ENCODE measurements around the gene RFX4.

GRCh38 chr12:106680280-106680679, 97.5 kb downstream of the RFX4 start:
- no peak for TF ChIP-seq ATF3 (IDR thresholded peaks at IDR 0.05)
- no peak for TF ChIP-seq RAD21 (IDR thresholded peaks at IDR 0.05; ENCODE audit: low read depth)
- no peak for TF ChIP-seq REST (IDR thresholded peaks at IDR 0.05; ENCODE audit: low read depth)
- TF ChIP-seq EZH2 (IDR thresholded peaks at IDR 0.05), result no peak
- TF ChIP-seq POLR2A (IDR thresholded peaks at IDR 0.05; ENCODE audit: borderline replicate concordance, extremely low read depth, insufficient read depth, insufficient read length), result no peak

Measured in HCT116 (cell line).